SK-N-MC (cell line): ENCODE data around the gene UBL5.

Experiments
- EZH2 ChIP-seq: fragments of 200-600 bp; sonication (generic); IDR thresholded peaks from one replicate; pipeline ENCODE4 v1.6.1; 2017; ENCODE audit warnings: antibody characterized with exemption
- POLR2AphosphoS5 ChIP-seq: IDR thresholded peaks from 2 replicates; pipeline ENCODE4 v1.6.1; 2012; ENCODE audit warnings: mild to moderate bottlenecking, low read depth, low read length, borderline replicate concordance

DNA sequence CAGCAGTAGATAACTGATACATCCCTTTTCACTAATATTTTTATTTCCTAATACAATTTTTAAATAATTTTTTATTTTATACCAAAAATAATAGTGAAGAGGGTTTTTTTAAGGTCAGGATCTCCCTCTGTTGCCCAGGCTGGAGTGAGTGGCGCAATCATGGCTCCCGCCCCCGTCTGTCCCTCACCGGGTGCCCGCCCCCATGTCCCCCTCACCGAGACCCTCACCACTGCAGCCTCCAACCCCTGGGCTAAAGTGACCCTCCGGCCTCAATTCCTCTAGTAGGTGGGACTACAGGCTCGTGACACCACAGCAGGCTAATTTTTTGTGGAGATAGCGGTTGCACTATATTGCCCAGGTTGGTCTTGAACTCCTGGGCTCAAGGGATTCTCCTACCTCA, 41.4 kb upstream of the UBL5 start:
- no peak for TF ChIP-seq POLR2AphosphoS5
- no peak for TF ChIP-seq EZH2
